HepG2 (cell line): Measurements from ENCODE around the gene EPHA10. TPM values are rescaled to one million over a fixed set of nuclear protein-coding genes. Genes with fewer than 3 reads are reported as not detected.
A peak's percentile ranks its signal among the peaks of the same experiment; 100 is the strongest.

Experiments used
- CHCHD3 ChIP-seq: sonication (generic); formaldehyde crosslinking; IDR thresholded peaks from 2 replicates; pipeline ENCODE4 v1.8.0; 2022; ENCODE audit warnings: mild to moderate bottlenecking, missing genetic modification reagents, moderate library complexity
- EEA1 ChIP-seq: sonication (generic); formaldehyde crosslinking; IDR thresholded peaks from 2 replicates; pipeline ENCODE4 v1.5.1; 2020; ENCODE audit warnings: mild to moderate bottlenecking, missing genetic modification reagents, borderline replicate concordance
- KDM3A ChIP-seq: IDR thresholded peaks from 2 replicates; pipeline ENCODE4 v1.6.1; 2018; ENCODE audit warnings: low read depth, missing compliant biosample characterization
- MAFF ChIP-seq: IDR thresholded peaks from 2 replicates; pipeline ENCODE4 v1.6.1; 2011; ENCODE audit warnings: low read depth, low read length, improper control_type of control experiment
- NFKB2 ChIP-seq: sonication (generic); formaldehyde crosslinking; IDR thresholded peaks from 2 replicates; pipeline ENCODE4 v1.4.0; 2020; ENCODE audit warnings: missing genetic modification reagents, borderline replicate concordance
- NR1H2 ChIP-seq: sonication (generic); formaldehyde crosslinking; IDR thresholded peaks from 2 replicates; pipeline ENCODE4 v1.8.1; 2022; ENCODE audit warnings: low read depth, missing genetic modification reagents, borderline replicate concordance
- SALL2 ChIP-seq: sonication (generic); formaldehyde crosslinking; IDR thresholded peaks from 2 replicates; pipeline ENCODE4 v1.8.1; 2023; ENCODE audit warnings: mild to moderate bottlenecking, missing genetic modification reagents, inconsistent platforms
- WIZ ChIP-seq: sonication (generic); formaldehyde crosslinking; IDR thresholded peaks from 2 replicates; pipeline ENCODE4 v1.5.1; 2020; ENCODE audit warnings: mild to moderate bottlenecking, missing genetic modification reagents
- ZBTB1 ChIP-seq: sonication (generic); formaldehyde crosslinking; IDR thresholded peaks from 2 replicates; pipeline ENCODE4 v1.4.0; 2020; ENCODE audit warnings: missing genetic modification reagents, borderline replicate concordance
- ZIK1 ChIP-seq: sonication (generic); formaldehyde crosslinking; IDR thresholded peaks from 2 replicates; pipeline ENCODE4 v1.5.0; 2020; ENCODE audit warnings: mild to moderate bottlenecking, low read depth, missing genetic modification reagents, borderline replicate concordance
- ZKSCAN5 ChIP-seq: sonication (generic); formaldehyde crosslinking; IDR thresholded peaks from 2 replicates; pipeline ENCODE4 v1.5.1; 2020; ENCODE audit warnings: mild to moderate bottlenecking, missing genetic modification reagents
- ZNF331 ChIP-seq: sonication (generic); formaldehyde crosslinking; IDR thresholded peaks from 2 replicates; pipeline ENCODE4 v1.4.0; 2020; ENCODE audit warnings: missing genetic modification reagents
- ZNF337 ChIP-seq: sonication (generic); formaldehyde crosslinking; IDR thresholded peaks from 2 replicates; pipeline ENCODE4 v1.5.1; 2020; ENCODE audit warnings: missing genetic modification reagents, low read depth, mild to moderate bottlenecking, borderline replicate concordance
- ZNF350 ChIP-seq: sonication (generic); formaldehyde crosslinking; IDR thresholded peaks from 2 replicates; pipeline ENCODE4 v1.4.0; 2020; ENCODE audit warnings: mild to moderate bottlenecking, low read depth, missing genetic modification reagents, borderline replicate concordance
- ZNF678 ChIP-seq: sonication (generic); formaldehyde crosslinking; IDR thresholded peaks from 2 replicates; pipeline ENCODE4 v1.4.0; 2020; ENCODE audit warnings: mild to moderate bottlenecking, missing genetic modification reagents
- polyA plus RNA-seq, 8 experiments: library from polyadenylated mRNA; depleted of rRNA in 3 of 8; stranded (reverse) in 7 of 8; unstranded in 1 of 8; fragments of >200 nt; fragmentation: Illumina TruSeq in 4 of 8; extraction: Trizol in 4 of 8; gene quantifications; 2 replicates each; pipeline versions ENCODE4 v1.2.1 to v1.2.3, GENCODE V29; 2011 to 2016; ENCODE audit warnings: low read depth in 4 of 8, missing spikeins in 1 of 8, mixed read lengths in 1 of 8; ENCODE audit not compliant: insufficient read depth in 1 of 8
- total RNA-seq, 5 experiments: library from RNA; depleted of rRNA; stranded (reverse); fragments of >200 nt; fragmentation: Illumina TruSeq; extraction: Trizol; gene quantifications; 2 replicates each; pipeline ENCODE4 v1.2.3, GENCODE V29; 2016; ENCODE audit warnings: low read depth in 1 of 5
- TF ChIP-seq, protein P1 (sequence below): sonication (generic); formaldehyde crosslinking; IDR thresholded peaks from 2 replicates; pipeline ENCODE4 v1.8.0; 2022; ENCODE audit warnings: missing genetic modification reagents, mild to moderate bottlenecking, inconsistent platforms, borderline replicate concordance
- TF ChIP-seq, protein P2 (sequence below): sonication (generic); formaldehyde crosslinking; IDR thresholded peaks from 2 replicates; pipeline ENCODE4 v1.9.0; 2021; ENCODE audit warnings: missing genetic modification reagents, mild to moderate bottlenecking, borderline replicate concordance
- TF ChIP-seq, protein P3 (sequence below): sonication (generic); formaldehyde crosslinking; IDR thresholded peaks from 2 replicates; pipeline ENCODE4 v1.5.1; 2020; ENCODE audit warnings: mild to moderate bottlenecking, missing genetic modification reagents, moderate library complexity
- TF ChIP-seq, protein P4 (sequence below): IDR thresholded peaks from 2 replicates; pipeline ENCODE4 v1.6.1; 2012; ENCODE audit warnings: low read depth, low read length, improper control_type of control experiment
- TF ChIP-seq, protein P5 (sequence below): sonication (generic); formaldehyde crosslinking; IDR thresholded peaks from 2 replicates; pipeline ENCODE4 v1.4.0; 2020; ENCODE audit warnings: mild to moderate bottlenecking, missing genetic modification reagents
- TF ChIP-seq, protein P6 (sequence below): sonication (generic); formaldehyde crosslinking; IDR thresholded peaks from 2 replicates; pipeline ENCODE4 v1.4.0; 2020; ENCODE audit warnings: missing genetic modification reagents

Gene EPHA10
- total and polyA plus RNA-seq, 2 of the 13 experiments (the other 11 are each of a cell fraction or from before 2014, with no cell fraction given), result 0.11 to 0.58 TPM

DNA sequence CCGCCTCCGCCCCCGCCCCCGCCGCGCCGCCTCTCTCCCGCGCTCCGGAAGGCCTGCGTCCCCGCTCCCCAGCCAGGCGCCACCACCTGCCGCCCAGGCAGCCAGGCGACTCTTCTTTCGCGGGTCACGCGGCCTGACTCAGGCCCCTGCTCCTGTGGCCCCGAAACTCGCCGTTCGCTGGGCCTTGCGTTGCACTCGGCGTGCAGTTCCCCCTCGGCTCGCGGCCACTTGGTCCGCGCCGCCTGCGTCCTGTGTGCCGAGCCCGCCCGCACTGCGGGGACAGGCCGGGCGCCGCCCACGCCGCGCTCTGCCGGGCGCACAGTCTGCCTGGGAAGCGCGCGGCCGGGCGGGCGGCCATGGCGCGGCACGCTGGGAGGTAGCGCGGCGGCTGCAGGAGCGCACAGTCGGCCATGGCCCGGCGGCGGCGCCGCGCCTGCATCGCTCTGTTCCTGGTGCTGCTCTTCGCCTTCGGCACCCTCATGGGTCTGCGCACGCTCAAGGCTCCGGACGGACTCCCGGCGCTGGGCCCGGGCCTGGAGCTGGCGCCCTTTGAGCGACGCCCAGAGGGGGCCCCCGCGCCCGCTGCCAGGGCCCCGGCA is 29.0 kb upstream of the EPHA10 start, which contains the start of gene MANEAL (continued):
- TF ChIP-seq, protein P1, sequence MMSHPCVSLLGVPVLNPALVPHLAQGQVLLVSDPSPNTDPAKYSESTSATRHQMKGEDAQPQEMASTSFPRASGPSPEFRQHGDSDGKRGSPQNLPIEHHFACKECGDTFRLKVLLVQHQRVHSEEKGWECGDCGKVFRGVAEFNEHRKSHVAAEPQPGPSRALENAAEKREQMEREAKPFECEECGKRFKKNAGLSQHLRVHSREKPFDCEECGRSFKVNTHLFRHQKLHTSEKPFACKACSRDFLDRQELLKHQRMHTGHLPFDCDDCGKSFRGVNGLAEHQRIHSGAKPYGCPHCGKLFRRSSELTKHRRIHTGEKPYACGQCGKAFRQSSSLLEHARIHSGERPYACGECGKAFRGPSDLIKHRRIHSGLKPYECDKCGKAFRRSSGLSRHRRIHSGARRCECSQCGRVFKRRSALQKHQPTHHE (CRISPR knock-in tag), result no peak
- TF ChIP-seq NFKB2 (peak; percentile 38; the same call in 1 of the 2 replicates), ZNF331 (CRISPR knock-in tag) (0 out of 2 replicates have a peak, but pooled peaks have one; percentile 13), SALL2 (no peak), NR1H2 (CRISPR knock-in tag) (0 out of 2 replicates have a peak, but pooled peaks have one; percentile 24), ZKSCAN5 (CRISPR knock-in tag) (no peak), ZBTB1 (CRISPR knock-in tag) (no peak), MAFF (no peak), ZNF337 (CRISPR knock-in tag) (no peak), KDM3A (CRISPR knock-in tag) (no peak), WIZ (CRISPR knock-in tag) (no peak), ZNF678 (CRISPR knock-in tag) (no peak), CHCHD3 (CRISPR knock-in tag) (0 out of 2 replicates have a peak, but pooled peaks have one; percentile 37), ZIK1 (CRISPR knock-in tag) (peak; percentile 56; the same call in 1 of the 2 replicates), EEA1 (CRISPR knock-in tag) (no peak; the same call in 1 of the 2 replicates), ZNF350 (CRISPR knock-in tag) (no peak)
- TF ChIP-seq, protein P2, sequence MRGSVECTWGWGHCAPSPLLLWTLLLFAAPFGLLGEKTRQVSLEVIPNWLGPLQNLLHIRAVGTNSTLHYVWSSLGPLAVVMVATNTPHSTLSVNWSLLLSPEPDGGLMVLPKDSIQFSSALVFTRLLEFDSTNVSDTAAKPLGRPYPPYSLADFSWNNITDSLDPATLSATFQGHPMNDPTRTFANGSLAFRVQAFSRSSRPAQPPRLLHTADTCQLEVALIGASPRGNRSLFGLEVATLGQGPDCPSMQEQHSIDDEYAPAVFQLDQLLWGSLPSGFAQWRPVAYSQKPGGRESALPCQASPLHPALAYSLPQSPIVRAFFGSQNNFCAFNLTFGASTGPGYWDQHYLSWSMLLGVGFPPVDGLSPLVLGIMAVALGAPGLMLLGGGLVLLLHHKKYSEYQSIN (CRISPR knock-in tag), result no peak
- TF ChIP-seq, protein P3, sequence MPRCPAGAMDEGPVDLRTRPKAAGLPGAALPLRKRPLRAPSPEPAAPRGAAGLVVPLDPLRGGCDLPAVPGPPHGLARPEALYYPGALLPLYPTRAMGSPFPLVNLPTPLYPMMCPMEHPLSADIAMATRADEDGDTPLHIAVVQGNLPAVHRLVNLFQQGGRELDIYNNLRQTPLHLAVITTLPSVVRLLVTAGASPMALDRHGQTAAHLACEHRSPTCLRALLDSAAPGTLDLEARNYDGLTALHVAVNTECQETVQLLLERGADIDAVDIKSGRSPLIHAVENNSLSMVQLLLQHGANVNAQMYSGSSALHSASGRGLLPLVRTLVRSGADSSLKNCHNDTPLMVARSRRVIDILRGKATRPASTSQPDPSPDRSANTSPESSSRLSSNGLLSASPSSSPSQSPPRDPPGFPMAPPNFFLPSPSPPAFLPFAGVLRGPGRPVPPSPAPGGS (CRISPR knock-in tag), result peak; percentile 72; the same call in 1 of the 2 replicates
- TF ChIP-seq, protein P4, sequence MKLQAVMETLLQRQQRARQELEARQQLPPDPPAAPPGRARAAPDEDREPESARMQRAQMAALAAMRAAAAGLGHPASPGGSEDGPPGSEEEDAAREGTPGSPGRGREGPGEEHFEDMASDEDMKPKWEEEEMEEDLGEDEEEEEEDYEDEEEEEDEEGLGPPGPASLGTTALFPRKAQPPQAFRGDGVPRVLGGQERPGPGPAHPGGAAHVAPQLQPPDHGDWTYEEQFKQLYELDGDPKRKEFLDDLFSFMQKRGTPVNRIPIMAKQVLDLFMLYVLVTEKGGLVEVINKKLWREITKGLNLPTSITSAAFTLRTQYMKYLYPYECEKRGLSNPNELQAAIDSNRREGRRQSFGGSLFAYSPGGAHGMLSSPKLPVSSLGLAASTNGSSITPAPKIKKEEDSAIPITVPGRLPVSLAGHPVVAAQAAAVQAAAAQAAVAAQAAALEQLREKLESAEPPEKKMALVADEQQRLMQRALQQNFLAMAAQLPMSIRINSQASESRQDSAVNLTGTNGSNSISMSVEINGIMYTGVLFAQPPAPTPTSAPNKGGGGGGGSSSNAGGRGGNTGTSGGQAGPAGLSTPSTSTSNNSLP, result no peak
- TF ChIP-seq, protein P5, sequence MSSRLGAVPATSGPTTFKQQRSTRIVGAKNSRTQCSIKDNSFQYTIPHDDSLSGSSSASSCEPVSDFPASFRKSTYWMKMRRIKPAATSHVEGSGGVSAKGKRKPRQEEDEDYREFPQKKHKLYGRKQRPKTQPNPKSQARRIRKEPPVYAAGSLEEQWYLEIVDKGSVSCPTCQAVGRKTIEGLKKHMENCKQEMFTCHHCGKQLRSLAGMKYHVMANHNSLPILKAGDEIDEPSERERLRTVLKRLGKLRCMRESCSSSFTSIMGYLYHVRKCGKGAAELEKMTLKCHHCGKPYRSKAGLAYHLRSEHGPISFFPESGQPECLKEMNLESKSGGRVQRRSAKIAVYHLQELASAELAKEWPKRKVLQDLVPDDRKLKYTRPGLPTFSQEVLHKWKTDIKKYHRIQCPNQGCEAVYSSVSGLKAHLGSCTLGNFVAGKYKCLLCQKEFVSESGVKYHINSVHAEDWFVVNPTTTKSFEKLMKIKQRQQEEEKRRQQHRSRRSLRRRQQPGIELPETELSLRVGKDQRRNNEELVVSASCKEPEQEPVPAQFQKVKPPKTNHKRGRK (CRISPR knock-in tag), result no peak
- TF ChIP-seq, protein P6, sequence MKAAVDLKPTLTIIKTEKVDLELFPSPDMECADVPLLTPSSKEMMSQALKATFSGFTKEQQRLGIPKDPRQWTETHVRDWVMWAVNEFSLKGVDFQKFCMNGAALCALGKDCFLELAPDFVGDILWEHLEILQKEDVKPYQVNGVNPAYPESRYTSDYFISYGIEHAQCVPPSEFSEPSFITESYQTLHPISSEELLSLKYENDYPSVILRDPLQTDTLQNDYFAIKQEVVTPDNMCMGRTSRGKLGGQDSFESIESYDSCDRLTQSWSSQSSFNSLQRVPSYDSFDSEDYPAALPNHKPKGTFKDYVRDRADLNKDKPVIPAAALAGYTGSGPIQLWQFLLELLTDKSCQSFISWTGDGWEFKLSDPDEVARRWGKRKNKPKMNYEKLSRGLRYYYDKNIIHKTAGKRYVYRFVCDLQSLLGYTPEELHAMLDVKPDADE, result peak; percentile 78
